Mucosa of descending colon (tissue), 3 donors: ENCODE data around the gene PSMB2. TPM values are rescaled to one million over a fixed set of nuclear protein-coding genes. Genes with fewer than 3 reads are reported as not detected.
A peak's percentile ranks its signal among the peaks of the same experiment; 100 is the strongest.

Experiments used
- ATAC-seq: fragments of 200-7000 bp; cut with Tn5 transposase; one replicate; pipeline ENCODE4 v1.9.1; 2020; ENCODE audit warnings: mild to moderate bottlenecking, moderate library complexity
- DNase-seq, 3 donors: peaks; one replicate each; pipeline ENCODE4 v3.0.0-alpha.2; 2020
- H3K36me3 ChIP-seq: fragments of 200-600 bp; one replicate; pipeline ENCODE4 v1.8.0; 2021; ENCODE audit warnings: low read depth, mild to moderate bottlenecking
- H3K4me1 ChIP-seq: fragments of 200-600 bp; one replicate; pipeline ENCODE4 v1.8.0; 2021; ENCODE audit warnings: low read depth, mild to moderate bottlenecking
- H3K4me3 ChIP-seq: fragments of 200-600 bp; one replicate; pipeline ENCODE4 v1.8.0; 2021; ENCODE audit warnings: mild to moderate bottlenecking
- H3K9me3 ChIP-seq: fragments of 200-600 bp; one replicate; pipeline ENCODE4 v1.8.0; 2021; ENCODE audit warnings: mild to moderate bottlenecking
- CTCF ChIP-seq: fragments of 200-600 bp; IDR thresholded peaks from one replicate; pipeline ENCODE4 v1.8.0; 2022; ENCODE audit warnings: antibody characterized with exemption, mild to moderate bottlenecking
- intact Hi-C, 2 donors: fragments of 100-400 bp; cut with DNase I in 1 of 2; cut with micrococcal nuclease in 1 of 2; formaldehyde crosslinking; loops; one replicate each; pipeline versions ENCODE4 v1.11.0 to v1.11.1; 2022; cut with DNase I, micrococcal nuclease
- total RNA-seq, 3 donors: library from RNA; stranded (reverse); fragmentation: NEBNext Ultra II Directional in 2 of 3; extraction: Animal tissue kit (Norgen Biotek cat#: 25700) in 2 of 3; gene quantifications; one replicate each; pipeline versions ENCODE4 v1.2.1 to v1.2.4, GENCODE V29; 2021 to 2023
- donor health status: DM: no; HTN: no; CAD: no; lungs with moderate emphysema.
- donor health status: DM: no; HTN: no; CAD: no.
- donor health status: DM: no; HTN: yes; CAD: no.

The PSMB2 gene
- total RNA-seq, 3 donors from 2014 or later, result 34.8 to 62.9 (median 39.7) TPM

GRCh38 chr1:35564037-35564883 is 77.1 kb downstream of the PSMB2 start:
- ATAC-seq, result peak; percentile 77
- TF ChIP-seq CTCF, result peak; percentile 63
- peak in 2 of 3 donors; percentile 76 to 91 for DNase-seq
- intact Hi-C loops, result loop anchor here in 1 of 2 donors (10.0 kb wide), 1 partner anchor 211 kb away; no protein-coding TSS in a partner anchor
- Histone ChIP-seq H3K36me3 (no peaks in the 10 kb centered on the region), H3K9me3 (no peaks in the 10 kb centered on the region), H3K4me3 (no peak overlapping the region), H3K4me1 (no peaks in the 10 kb centered on the region)

DNA sequence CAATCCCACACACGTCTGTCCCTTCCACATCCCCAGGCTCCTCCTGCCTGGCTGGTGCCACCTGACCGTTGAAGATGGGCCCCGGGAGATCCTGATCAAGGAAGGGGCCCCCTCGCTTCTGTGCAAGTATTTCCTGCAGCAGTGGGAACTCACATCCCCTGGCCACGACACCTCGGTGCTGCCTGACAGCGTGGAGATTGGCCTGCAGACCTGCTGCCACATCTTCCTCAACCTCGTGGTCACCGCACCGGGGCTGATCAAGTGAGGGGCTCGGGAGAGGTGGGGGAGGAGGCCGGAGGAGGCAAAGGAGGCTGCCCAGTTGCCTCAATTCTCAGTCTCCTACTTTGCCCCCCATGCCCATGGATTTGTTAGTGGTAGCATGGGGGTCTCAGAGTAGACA is 78.2 kb downstream of the PSMB2 start:
- DNase-seq (no peak), ATAC-seq (no peak)
- intact Hi-C loops, result loop anchor here in 1 of 2 donors (10.0 kb wide), 1 partner anchor 212 kb away; no protein-coding TSS in a partner anchor
- no peaks in the 10 kb centered on the region for H3K36me3 ChIP-seq
- no peak for TF ChIP-seq CTCF
- peaks cover 5% of the 10 kb centered on the region for H3K4me1 ChIP-seq
- no peak overlapping the region for H3K4me3 ChIP-seq
- H3K9me3 ChIP-seq, result no peaks in the 10 kb centered on the region

DNA sequence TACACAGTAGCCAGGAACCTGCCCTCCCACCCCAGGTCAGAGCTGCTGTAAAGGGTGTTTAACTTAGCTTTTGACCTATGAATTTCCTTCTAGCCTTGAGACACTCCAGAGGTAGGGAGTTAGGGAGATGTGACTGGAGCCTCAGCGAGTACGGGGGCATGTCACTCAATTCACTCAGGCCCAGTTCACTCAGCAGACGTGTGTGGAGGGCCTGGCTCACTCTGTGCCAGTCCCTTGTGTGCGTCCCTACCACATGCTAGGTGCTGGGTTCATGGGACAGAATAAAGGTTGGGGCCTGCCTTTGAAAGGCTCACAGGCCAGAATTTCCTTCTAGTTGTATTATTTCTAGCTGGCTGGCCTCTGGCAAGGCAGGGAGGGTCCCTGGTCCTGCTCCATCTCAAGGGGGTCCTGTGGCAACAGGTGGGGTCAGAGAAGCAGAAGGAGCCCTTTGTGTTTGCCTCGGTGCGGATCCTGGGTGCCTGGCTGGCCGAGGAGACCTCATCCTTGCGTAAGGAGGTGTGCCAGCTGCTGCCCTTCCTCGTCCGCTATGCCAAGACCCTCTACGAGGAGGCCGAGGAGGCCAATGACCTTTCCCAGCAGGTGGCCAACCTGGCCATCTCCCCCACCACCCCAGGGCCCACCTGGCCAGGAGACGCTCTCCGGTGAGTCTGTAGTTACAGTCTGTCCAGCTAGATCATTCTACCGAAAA is 79.2 kb downstream of the PSMB2 start:
- no peak for DNase-seq
- intact Hi-C loops, result loop anchor here in 1 of 2 donors (10.0 kb wide), 1 partner anchor 213 kb away; no protein-coding TSS in a partner anchor
- H3K9me3 ChIP-seq, result no peaks in the 10 kb centered on the region
- no peak for TF ChIP-seq CTCF
- ATAC-seq, result no peak
- H3K4me3 ChIP-seq, result no peak overlapping the region
- peaks cover 8% of the 10 kb centered on the region for H3K4me1 ChIP-seq
- no peaks in the 10 kb centered on the region for H3K36me3 ChIP-seq

GRCh38 chr1:35561297-35561971 is 79.9 kb downstream of the PSMB2 start:
- H3K4me1 ChIP-seq, result peaks cover 10% of the 10 kb centered on the region
- DNase-seq (no peak), ATAC-seq (no peak)
- no peaks in the 10 kb centered on the region for H3K36me3 ChIP-seq
- H3K4me3 ChIP-seq, result no peak overlapping the region
- no peak for TF ChIP-seq CTCF
- intact Hi-C loops, result loop anchor here in 1 of 2 donors (10.0 kb wide), 1 partner anchor 213 kb away; no protein-coding TSS in a partner anchor
- H3K9me3 ChIP-seq, result no peaks in the 10 kb centered on the region
